AG10803 (cell line): ENCODE results near the gene RTP1.

Experiments
- DNase-seq: peaks from one replicate; pipeline ENCODE4 v3.0.0; 2010; ENCODE audit warnings: low read depth
- H3K4me3 ChIP-seq: 2 replicates; pipeline ENCODE4 v1.5.1; 2011; ENCODE audit warnings: mild to moderate bottlenecking, low read length, control low read depth
- CTCF ChIP-seq: conservative IDR thresholded peaks from 2 replicates; pipeline ENCODE4 v1.5.1; 2011; ENCODE audit warnings: mild to moderate bottlenecking, low read length, control low read depth, inconsistent platforms

The RTP1 gene

GRCh38 chr3:187242435-187242834, 45.1 kb downstream of the RTP1 start:
- no peak overlapping the region for H3K4me3 ChIP-seq
- DNase-seq, result no peak
- no peak for TF ChIP-seq CTCF

GRCh38 chr3:187242900-187243299, 45.6 kb downstream of the RTP1 start:
- TF ChIP-seq CTCF, result no peak
- H3K4me3 ChIP-seq, result no peak overlapping the region
- no peak for DNase-seq

- DNase-seq, result peak; percentile 58
- TF ChIP-seq CTCF, result no peak
- no peak overlapping the region for H3K4me3 ChIP-seq
Observed at GRCh38 chr3:187243933-187244524, 46.7 kb downstream of the RTP1 start.

- no peak overlapping the region for H3K4me3 ChIP-seq
- no peak for DNase-seq
- no peak for TF ChIP-seq CTCF
Observed at GRCh38 chr3:187247398-187247797, 50.1 kb downstream of the RTP1 start.
